Stomach (tissue), 4 donors: Measurements from ENCODE around the gene NRXN2.

Source experiments
- CTCF ChIP-seq, 7 experiments: fragments of 450-650 bp in 4 of 7; fragments of 200-600 bp in 3 of 7; sonication (generic) in 3 of 7; IDR thresholded peaks; one replicate each; pipeline ENCODE4 v1.5.1; 2016 to 2019; ENCODE audit warnings: antibody characterized with exemption in 7 of 7, control low read depth in 2 of 7, mild to moderate bottlenecking in 1 of 7
- EP300 ChIP-seq: sonication (generic); formaldehyde crosslinking; IDR thresholded peaks from one replicate; pipeline ENCODE4 v1.6.1; 2017; ENCODE audit warnings: antibody characterized with exemption
- POLR2A ChIP-seq, 4 donors: fragments of 450-650 bp; IDR thresholded peaks; one replicate each; pipeline ENCODE4 v1.6.1; 2016; ENCODE audit warnings: antibody characterized with exemption in 4 of 4, control low read depth in 2 of 4, mild to moderate bottlenecking in 1 of 4, moderate library complexity in 1 of 4
- POLR2AphosphoS5 ChIP-seq, 3 donors: sonication (generic); formaldehyde crosslinking; IDR thresholded peaks; one replicate each; pipeline ENCODE4 v1.6.1; 2016; ENCODE audit warnings: antibody characterized with exemption in 3 of 3

GRCh38 chr11:64628596-64628995 lies 94.4 kb downstream of the NRXN2 start:
- TF ChIP-seq CTCF (IDR thresholded peaks at IDR 0.05): no peak
- TF ChIP-seq POLR2AphosphoS5 (IDR thresholded peaks at IDR 0.05): no peak
- TF ChIP-seq POLR2A (IDR thresholded peaks at IDR 0.05): no peak
- no peak for TF ChIP-seq EP300
